ENCODE measurements around the gene MIGA2. TPM values are rescaled to one million over a fixed set of nuclear protein-coding genes. Genes with fewer than 3 reads are reported as not detected.

Gene MIGA2
- total and polyA plus RNA-seq, 2 of the 8 experiments (the other 6 are each of a cell fraction or from before 2014, with no cell fraction given), result 24.6 to 39.0 TPM

DNA sequence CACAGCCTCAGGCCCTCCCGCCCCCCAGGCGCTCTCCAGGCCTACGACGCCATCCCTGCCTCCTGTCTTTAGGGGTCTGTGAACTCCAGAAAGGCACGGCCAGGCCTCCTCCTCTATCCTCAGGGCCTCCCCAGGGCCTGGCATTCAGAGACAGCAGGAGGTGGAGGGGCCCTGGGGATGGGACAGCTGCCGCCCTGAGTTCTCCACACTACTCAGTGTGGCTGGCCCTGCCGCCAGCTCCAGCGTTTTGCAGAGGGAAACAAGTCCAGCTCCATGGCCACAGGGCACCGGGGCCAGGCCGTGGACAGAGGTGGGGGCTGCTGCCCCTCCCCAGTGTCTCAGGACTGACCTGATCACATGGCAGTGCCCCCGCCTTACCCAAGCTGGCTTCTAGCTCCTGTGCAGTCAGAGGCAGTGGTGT lies 24.7 kb upstream of the MIGA2 start:
- no peak overlapping the region for H3K4me3 ChIP-seq (ENCODE audit: extremely low read depth in 1 of 4, insufficient read depth in 2 of 4, low read depth in 3 of 4, low read length in 4 of 4)
- H2AK5ac ChIP-seq (ENCODE audit: low read depth, low read length), result no peak overlapping the region
- peaks cover 9 to 51% (median 26%) of the 10 kb centered on the region in 4 experiments; a peak in 7 of 8 replicates for H3K36me3 ChIP-seq (ENCODE audit: control insufficient read depth in 2 of 4, insufficient read depth in 4 of 4, low read length in 3 of 4)
- no peak overlapping the region for H2BK12ac ChIP-seq (ENCODE audit: low read depth, low read length)
- peaks cover 2% of the 10 kb centered on the region for H3K79me1 ChIP-seq (ENCODE audit: low read depth, low read length)
- FAIRE-seq (no peak), DNase-seq (ENCODE audit: low read depth in 1 of 2, low spot score in 2 of 2) (no peak)
- H4K8ac ChIP-seq (ENCODE audit: extremely low read depth, insufficient read depth, low read length), result no peak overlapping the region; the same call in 1 of the 2 replicates
- no peak overlapping the region for H3K27ac ChIP-seq (ENCODE audit: low read depth, low read length)
- no peak overlapping the region for H4K5ac ChIP-seq (ENCODE audit: insufficient read length, low read depth, low read length)
- no peaks in the 10 kb centered on the region for H3K4me1 ChIP-seq (replicated peaks in 1 of 4; ENCODE audit: control insufficient read depth in 3 of 4, insufficient read depth in 4 of 4, low read length in 3 of 4)
- no peak overlapping the region for H2BK5ac ChIP-seq (ENCODE audit: low read depth, low read length)
- H3K14ac ChIP-seq (ENCODE audit: insufficient read length), result no peak overlapping the region
- H3K9me3 ChIP-seq (ENCODE audit: insufficient read depth in 2 of 2, low read depth in 1 of 2, low read length in 1 of 2), result no peaks in the 10 kb centered on the region
- ChIA-PET CTCF (ENCODE audit: partially characterized antibody) (interaction anchor here (0.6 kb wide), 1 partner anchor 74 kb away, joined by 3 read pairs; no protein-coding TSS in a partner anchor), POLR2A (ENCODE audit: partially characterized antibody) (interaction anchor here (0.5 to 5.6 kb wide), 2 partner anchors 9 to 143 kb away, joined by 3 to 41 read pairs; no protein-coding TSS in a partner anchor)
- no peak overlapping the region for H2BK20ac ChIP-seq (ENCODE audit: low read length)
- no peak overlapping the region for H4K91ac ChIP-seq (replicated peaks; ENCODE audit: insufficient read length, low read length)
- no peaks in the 10 kb centered on the region for H3K23me2 ChIP-seq (ENCODE audit: low read depth, low read length)
- H2BK15ac ChIP-seq (ENCODE audit: low read length), result no peak overlapping the region
- no peak overlapping the region for H2BK120ac ChIP-seq (replicated peaks; ENCODE audit: low read depth, low read length)
- H3K79me2 ChIP-seq (ENCODE audit: control insufficient read depth in 1 of 2, insufficient read depth in 2 of 2, low read length in 2 of 2), result no peaks in the 10 kb centered on the region
- H4K20me1 ChIP-seq (replicated peaks in 1 of 2; ENCODE audit: control insufficient read depth in 1 of 2, insufficient read depth in 2 of 2, low read length in 2 of 2), result peaks cover 0 to 15% of the 10 kb centered on the region in 2 experiments
- no peak overlapping the region for H3K9ac ChIP-seq (replicated peaks in 1 of 4; ENCODE audit: extremely low read depth in 1 of 4, low read depth in 3 of 4, low read length in 3 of 4)
- no peak overlapping the region for H3K4me2 ChIP-seq (ENCODE audit: insufficient read depth in 1 of 2, low read depth in 2 of 2, low read length in 2 of 2)
- no peak overlapping the region for H2AFZ ChIP-seq (ENCODE audit: low read length)
- no peak overlapping the region for H3K18ac ChIP-seq (ENCODE audit: extremely low read depth, low read length)
- H3K27me3 ChIP-seq (replicated peaks in 1 of 4; ENCODE audit: control insufficient read depth in 3 of 4, extremely low read depth in 1 of 4, insufficient read depth in 3 of 4, low read length in 3 of 4), result no peaks in the 10 kb centered on the region
- no peak overlapping the region for H3K56ac ChIP-seq (replicated peaks; ENCODE audit: insufficient read length, low read depth, low read length)
- H3K23ac ChIP-seq (ENCODE audit: insufficient read length), result no peak overlapping the region
- 84% methylated on average over 10 of the region's 11 CpGs; no CpG with 5 or more reads in 1 of the 2 experiments for WGBS, 2 experiments (ENCODE audit: extremely low coverage in 1 of 2, insufficient coverage in 1 of 2, insufficient read length in 1 of 2, insufficient replicate concordance in 2 of 2, low coverage in 1 of 2, low lambda C conversion rate in 2 of 2, missing lambda C conversion rate in 1 of 2)
- no peak overlapping the region for H3K4ac ChIP-seq (replicated peaks; ENCODE audit: insufficient read length, low read depth, low read length)
- TF ChIP-seq, protein P1, sequence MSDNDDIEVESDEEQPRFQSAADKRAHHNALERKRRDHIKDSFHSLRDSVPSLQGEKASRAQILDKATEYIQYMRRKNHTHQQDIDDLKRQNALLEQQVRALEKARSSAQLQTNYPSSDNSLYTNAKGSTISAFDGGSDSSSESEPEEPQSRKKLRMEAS (IDR thresholded peaks at IDR 0.05), result no peak
- TF ChIP-seq, protein P2, sequence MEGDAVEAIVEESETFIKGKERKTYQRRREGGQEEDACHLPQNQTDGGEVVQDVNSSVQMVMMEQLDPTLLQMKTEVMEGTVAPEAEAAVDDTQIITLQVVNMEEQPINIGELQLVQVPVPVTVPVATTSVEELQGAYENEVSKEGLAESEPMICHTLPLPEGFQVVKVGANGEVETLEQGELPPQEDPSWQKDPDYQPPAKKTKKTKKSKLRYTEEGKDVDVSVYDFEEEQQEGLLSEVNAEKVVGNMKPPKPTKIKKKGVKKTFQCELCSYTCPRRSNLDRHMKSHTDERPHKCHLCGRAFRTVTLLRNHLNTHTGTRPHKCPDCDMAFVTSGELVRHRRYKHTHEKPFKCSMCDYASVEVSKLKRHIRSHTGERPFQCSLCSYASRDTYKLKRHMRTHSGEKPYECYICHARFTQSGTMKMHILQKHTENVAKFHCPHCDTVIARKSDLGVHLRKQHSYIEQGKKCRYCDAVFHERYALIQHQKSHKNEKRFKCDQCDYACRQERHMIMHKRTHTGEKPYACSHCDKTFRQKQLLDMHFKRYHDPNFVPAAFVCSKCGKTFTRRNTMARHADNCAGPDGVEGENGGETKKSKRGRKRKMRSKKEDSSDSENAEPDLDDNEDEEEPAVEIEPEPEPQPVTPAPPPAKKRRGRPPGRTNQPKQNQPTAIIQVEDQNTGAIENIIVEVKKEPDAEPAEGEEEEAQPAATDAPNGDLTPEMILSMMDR (IDR thresholded peaks at IDR 0.05; ENCODE audit: control extremely low read depth in 1 of 3, insufficient read depth in 1 of 3, low read depth in 1 of 3, low read length in 3 of 3), result no peak
- TF ChIP-seq SIN3A (conservative IDR thresholded peaks at IDR 0.05 in 1 of 2, IDR thresholded peaks at IDR 0.05 in 1 of 2; ENCODE audit: low read depth in 1 of 2, low read length in 2 of 2), result no peak
- no peak for TF ChIP-seq KDM4A (IDR thresholded peaks at IDR 0.05; ENCODE audit: low read depth, low read length, severe bottlenecking)
- no peak for TF ChIP-seq CHD2 (IDR thresholded peaks at IDR 0.05; ENCODE audit: low read length)
- TF ChIP-seq, protein P3, sequence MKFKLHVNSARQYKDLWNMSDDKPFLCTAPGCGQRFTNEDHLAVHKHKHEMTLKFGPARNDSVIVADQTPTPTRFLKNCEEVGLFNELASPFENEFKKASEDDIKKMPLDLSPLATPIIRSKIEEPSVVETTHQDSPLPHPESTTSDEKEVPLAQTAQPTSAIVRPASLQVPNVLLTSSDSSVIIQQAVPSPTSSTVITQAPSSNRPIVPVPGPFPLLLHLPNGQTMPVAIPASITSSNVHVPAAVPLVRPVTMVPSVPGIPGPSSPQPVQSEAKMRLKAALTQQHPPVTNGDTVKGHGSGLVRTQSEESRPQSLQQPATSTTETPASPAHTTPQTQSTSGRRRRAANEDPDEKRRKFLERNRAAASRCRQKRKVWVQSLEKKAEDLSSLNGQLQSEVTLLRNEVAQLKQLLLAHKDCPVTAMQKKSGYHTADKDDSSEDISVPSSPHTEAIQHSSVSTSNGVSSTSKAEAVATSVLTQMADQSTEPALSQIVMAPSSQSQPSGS (IDR thresholded peaks at IDR 0.05; ENCODE audit: low read length), result no peak
- TF ChIP-seq MAFK (IDR thresholded peaks at IDR 0.05; ENCODE audit: low read depth, low read length), result no peak
- no peak for TF ChIP-seq TBP (IDR thresholded peaks at IDR 0.05; ENCODE audit: low read depth, low read length)

Measured in H1 (cell line).